Cardiac muscle cell (in vitro differentiated cells and primary cell): ENCODE measurements around the gene RASAL3. TPM values are rescaled to one million over a fixed set of nuclear protein-coding genes. Genes with fewer than 3 reads are reported as not detected.
"Not testable (repeated sequence)": the region's sequence is repeated elsewhere in the genome, so short reads cannot be mapped to it uniquely, and the experiment has no call there.

Experiments
- DNase-seq, 2 donors: peaks; one replicate each; pipeline versions ENCODE4 v3.0.0 to v3.0.0-alpha.2; 2010 to 2017; ENCODE audit warnings: low read depth in 1 of 2, low spot score in 1 of 2
- H3K27ac ChIP-seq: fragments of 200-600 bp; sonication (generic); 2 replicates; pipeline ENCODE4 v1.5.1; 2016
- H3K27me3 ChIP-seq: fragments of 200-600 bp; sonication (generic); 2 replicates; pipeline ENCODE4 v1.6.0; 2016; ENCODE audit warnings: control low read depth
- H3K36me3 ChIP-seq: fragments of 200-600 bp; sonication (generic); 2 replicates; pipeline ENCODE4 v1.5.1; 2016; ENCODE audit warnings: control low read depth
- H3K4me1 ChIP-seq: fragments of 200-600 bp; sonication (generic); 2 replicates; pipeline ENCODE4 v1.8.1; 2017; ENCODE audit warnings: low read depth, mild to moderate bottlenecking, mixed run types
- H3K4me3 ChIP-seq: fragments of 200-600 bp; sonication (generic); 2 replicates; pipeline ENCODE4 v1.5.1; 2016; ENCODE audit warnings: mild to moderate bottlenecking
- H3K9me3 ChIP-seq: fragments of 200-600 bp; sonication (generic); 2 replicates; pipeline ENCODE4 v1.5.1; 2017; ENCODE audit warnings: low read depth, mild to moderate bottlenecking, control low read depth
- CTCF ChIP-seq: IDR thresholded peaks from 2 replicates; pipeline ENCODE4 v1.5.1; 2012; ENCODE audit warnings: low read depth, mild to moderate bottlenecking, low read length
- polyA plus RNA-seq: library from polyadenylated mRNA; unstranded; fragments of >200 nt; fragmentation: Nextera tagmentation; extraction: Ambion mirVana; gene quantifications from 2 replicates; pipeline ENCODE4 v1.2.1, GENCODE V29; 2016
- total RNA-seq: library from RNA; depleted of rRNA; stranded (reverse); fragments of >200 nt; gene quantifications from 2 replicates; pipeline ENCODE4 v1.2.3, GENCODE V29; 2016

Gene RASAL3
- total and polyA plus RNA-seq, 2 experiments from 2014 or later, result not detected

- no peaks in the 10 kb centered on the region for H3K27me3 ChIP-seq
- no peak for TF ChIP-seq CTCF
- H3K9me3 ChIP-seq, result no peaks in the 10 kb centered on the region
- H3K36me3 ChIP-seq, result no peaks in the 10 kb centered on the region
- DNase-seq, result no peak
- H3K27ac ChIP-seq, result no peak overlapping the region
- no peak overlapping the region for H3K4me3 ChIP-seq
- H3K4me1 ChIP-seq, result no peaks in the 10 kb centered on the region
Observed at GRCh38 chr19:15495151-15495550, 30.8 kb upstream of the RASAL3 start.

GRCh38 chr19:15488489-15489226 is 24.3 kb upstream of the RASAL3 start:
- no peaks in the 10 kb centered on the region for H3K36me3 ChIP-seq
- no peaks in the 10 kb centered on the region for H3K9me3 ChIP-seq
- H3K27ac ChIP-seq, result no peak overlapping the region
- no peak for TF ChIP-seq CTCF
- no peaks in the 10 kb centered on the region for H3K27me3 ChIP-seq
- peak in 1 of 2 donors; percentile 54 for DNase-seq
- no peaks in the 10 kb centered on the region for H3K4me1 ChIP-seq
- H3K4me3 ChIP-seq, result no peak overlapping the region

- Histone ChIP-seq H3K36me3 (no peaks in the 10 kb centered on the region), H3K27me3 (no peaks in the 10 kb centered on the region), H3K27ac (no peak overlapping the region), H3K9me3 (no peaks in the 10 kb centered on the region), H3K4me3 (no peak overlapping the region), H3K4me1 (no peaks in the 10 kb centered on the region)
- no peak for TF ChIP-seq CTCF
- no peak for DNase-seq
Observed at GRCh38 chr19:15487038-15487437, 22.7 kb upstream of the RASAL3 start.

- H3K27me3 ChIP-seq, H3K9me3 ChIP-seq, H3K27ac ChIP-seq, H3K4me1 ChIP-seq, H3K4me3 ChIP-seq, DNase-seq, H3K36me3 ChIP-seq: not testable (repeated sequence)
Observed at GRCh38 chr19:15485768-15486167, 21.4 kb upstream of the RASAL3 start.

GRCh38 chr19:15480996-15481395 is 16.7 kb upstream of the RASAL3 start:
- not testable (repeated sequence) for H3K4me1 ChIP-seq, DNase-seq, H3K9me3 ChIP-seq, H3K36me3 ChIP-seq, H3K4me3 ChIP-seq, H3K27ac ChIP-seq, H3K27me3 ChIP-seq

GRCh38 chr19:15479391-15480345 is 15.3 kb upstream of the RASAL3 start, which contains the start of gene PGLYRP2:
Gene PGLYRP2 (minus strand): TSS chr19:15479501. CDS start chr19:15479371, 130 bp downstream.
- no peaks in the 10 kb centered on the region for H3K27me3 ChIP-seq
- no peak within 1 kb of the TSS for H3K4me3 ChIP-seq
- TF ChIP-seq CTCF, result no peak
- no peak within 1 kb of the TSS for H3K27ac ChIP-seq
- H3K9me3 ChIP-seq, result no peaks in the 10 kb centered on the region
- peak in 1 of 2 donors; percentile 23 for DNase-seq
- no peaks in the 10 kb centered on the region for H3K36me3 ChIP-seq
- H3K4me1 ChIP-seq, result no peaks in the 10 kb centered on the region
